ENCODE measurements around the gene ARHGAP45. TPM values are rescaled to one million over a fixed set of nuclear protein-coding genes. Genes with fewer than 3 reads are reported as not detected.

Gene ARHGAP45
- total and polyA plus RNA-seq, 9 of the 15 experiments (the other 6 are each of a cell fraction or from before 2014, with no cell fraction given), result 0.08 to 22.1 (median 4.2) TPM

- TF ChIP-seq ZC3H4 (CRISPR knock-in tag; IDR thresholded peaks at IDR 0.05; ENCODE audit: borderline replicate concordance) (peak; percentile 78; the same call in 1 of the 2 replicates), THRA (IDR thresholded peaks at IDR 0.05) (no peak), FOXK1 (CRISPR knock-in tag; IDR thresholded peaks at IDR 0.05; ENCODE audit: borderline replicate concordance) (peak; percentile 49; the same call in 1 of the 2 replicates), SMAD3 (CRISPR knock-in tag; conservative IDR thresholded peaks at IDR 0.05) (no peak), CBX3 (IDR thresholded peaks at IDR 0.05; ENCODE audit: borderline replicate concordance in 1 of 2, low read length in 2 of 2) (0 out of 3 replicates have a peak, but pooled peaks of 1 of the 2 experiments have one; percentile 21), ARID1B (IDR thresholded peaks at IDR 0.05) (no peak; the same call in 1 of the 2 replicates), ZBTB49 (CRISPR knock-in tag; IDR thresholded peaks at IDR 0.05; ENCODE audit: borderline replicate concordance) (peak; percentile 89), BRD9 (IDR thresholded peaks at IDR 0.05; ENCODE audit: low read depth, partially characterized antibody) (peak; percentile 16), KDM1A (IDR thresholded peaks at IDR 0.05) (peak; percentile 44 to 80), SOX6 (IDR thresholded peaks at IDR 0.05) (0 out of 2 replicates have a peak, but pooled peaks have one; percentile 22), GATAD2B (IDR thresholded peaks at IDR 0.05; ENCODE audit: borderline replicate concordance) (peak; percentile 10; the same call in 1 of the 2 replicates), RNF219 (CRISPR knock-in tag; IDR thresholded peaks at IDR 0.05) (no peak), SMAD4 (CRISPR knock-in tag; conservative IDR thresholded peaks at IDR 0.05) (0 out of 2 replicates have a peak, but pooled peaks have one; percentile 1), ZEB2 (IDR thresholded peaks at IDR 0.05) (no peak), NFXL1 (CRISPR knock-in tag; IDR thresholded peaks at IDR 0.05) (no peak), MYC (IDR thresholded peaks at IDR 0.05; ENCODE audit: low read depth, low read length) (no peak), MYC (CRISPR knock-in tag; IDR thresholded peaks at IDR 0.05; ENCODE audit: borderline replicate concordance, low read depth) (peak; percentile 76; the same call in 1 of the 2 replicates), JUN (IDR thresholded peaks at IDR 0.05; ENCODE audit: borderline replicate concordance, low read depth, low read length) (no peak), JUN (CRISPR knock-in tag; IDR thresholded peaks at IDR 0.05; ENCODE audit: borderline replicate concordance) (no peak), ATF1 (CRISPR knock-in tag; IDR thresholded peaks at IDR 0.05) (no peak), ATF1 (tag; IDR thresholded peaks at IDR 0.05) (no peak; the same call in 1 of the 2 replicates), RCOR1 (IDR thresholded peaks at IDR 0.05; ENCODE audit: borderline replicate concordance in 1 of 2, low read depth in 2 of 2, low read length in 2 of 2) (peak in 1 of 2 experiments; percentile 30; a peak in 1 of 4 replicates)
Measured at GRCh38 chr19:1026783-1027649, 40.0 kb upstream of the ARHGAP45 start (continued).
